T-helper 2 cell treated with Interferon-gamma antibody and Interleukin-4, amounts not matched to agents 5 μg/mL and 100 μg/mL, for 36 hours (primary cell): ENCODE measurements around the gene CTSW.

Experiments
- DNase-seq: peaks from one replicate; pipeline ENCODE4 v3.0.0; 2021; ENCODE audit warnings: low spot score
- H3K27ac Mint-ChIP-seq: one replicate; pipeline ENCODE4 v1.8.0; 2021; ENCODE audit warnings: mild to moderate bottlenecking, mixed read lengths
- H3K27me3 Mint-ChIP-seq: one replicate; pipeline ENCODE4 v1.8.0; 2021; ENCODE audit warnings: low read depth, mixed read lengths
- H3K36me3 Mint-ChIP-seq: one replicate; pipeline ENCODE4 v1.8.0; 2021; ENCODE audit warnings: low read depth, mixed read lengths
- H3K4me1 Mint-ChIP-seq: one replicate; pipeline ENCODE4 v1.8.0; 2021; ENCODE audit warnings: low read depth, mixed read lengths
- H3K4me3 Mint-ChIP-seq: one replicate; pipeline ENCODE4 v1.8.0; 2022; ENCODE audit warnings: mild to moderate bottlenecking, moderate library complexity, mixed read lengths
- H3K9me3 Mint-ChIP-seq: one replicate; pipeline ENCODE4 v1.8.0; 2021; ENCODE audit warnings: mixed read lengths

CTSW gene

GRCh38 chr11:65851811-65852507 lies 27.7 kb upstream of the CTSW start:
- Mint-ChIP-seq H3K9me3 (peaks cover 8% of the 10 kb centered on the region), H3K27me3 (no peaks in the 10 kb centered on the region), H3K4me1 (peaks cover 28% of the 10 kb centered on the region), H3K4me3 (no peak overlapping the region), H3K27ac (peak overlapping the region; percentile 55), H3K36me3 (peaks cover 65% of the 10 kb centered on the region)
- DNase-seq = no peak

- no peak overlapping the region for H3K27ac Mint-ChIP-seq
- no peaks in the 10 kb centered on the region for H3K27me3 Mint-ChIP-seq
- no peak overlapping the region for H3K4me3 Mint-ChIP-seq
- peaks cover 28% of the 10 kb centered on the region for H3K4me1 Mint-ChIP-seq
- no peak for DNase-seq
- peaks cover 8% of the 10 kb centered on the region for H3K9me3 Mint-ChIP-seq
- peaks cover 65% of the 10 kb centered on the region for H3K36me3 Mint-ChIP-seq
These were observed 27.0 kb upstream of the CTSW start for GRCh38 chr11:65852508-65853245.

GRCh38 chr11:65853246-65853979 lies 26.2 kb upstream of the CTSW start:
- Mint-ChIP-seq H3K9me3 (peaks cover 8% of the 10 kb centered on the region), H3K36me3 (peaks cover 66% of the 10 kb centered on the region), H3K4me1 (peaks cover 31% of the 10 kb centered on the region), H3K27ac (no peak overlapping the region), H3K27me3 (no peaks in the 10 kb centered on the region), H3K4me3 (peak overlapping the region; percentile 15)
- no peak for DNase-seq

GRCh38 chr11:65854161-65854592 lies 25.5 kb upstream of the CTSW start:
- peaks cover 8% of the 10 kb centered on the region for H3K9me3 Mint-ChIP-seq
- no peak for DNase-seq
- peaks cover 66% of the 10 kb centered on the region for H3K36me3 Mint-ChIP-seq
- peaks cover 35% of the 10 kb centered on the region for H3K4me1 Mint-ChIP-seq
- H3K27me3 Mint-ChIP-seq = no peaks in the 10 kb centered on the region
- H3K4me3 Mint-ChIP-seq = peak overlapping the region; percentile 71
- no peak overlapping the region for H3K27ac Mint-ChIP-seq

- peak overlapping the region; percentile 91 for H3K4me3 Mint-ChIP-seq
- DNase-seq = no peak
- H3K36me3 Mint-ChIP-seq = peaks cover 64% of the 10 kb centered on the region
- H3K4me1 Mint-ChIP-seq = peaks cover 40% of the 10 kb centered on the region
- H3K27ac Mint-ChIP-seq = peak overlapping the region; percentile 63
- H3K9me3 Mint-ChIP-seq = peaks cover 8% of the 10 kb centered on the region
- H3K27me3 Mint-ChIP-seq = no peaks in the 10 kb centered on the region
These were observed 24.5 kb upstream of the CTSW start for GRCh38 chr11:65854852-65855837.

- Mint-ChIP-seq H3K27me3 (no peaks in the 10 kb centered on the region), H3K36me3 (peaks cover 58% of the 10 kb centered on the region), H3K4me1 (peaks cover 40% of the 10 kb centered on the region), H3K4me3 (peak overlapping the region; percentile 91), H3K9me3 (peaks cover 8% of the 10 kb centered on the region), H3K27ac (peak overlapping the region; percentile 72)
- DNase-seq = no peak
These were observed 23.7 kb upstream of the CTSW start for GRCh38 chr11:65855927-65856363.

- Mint-ChIP-seq H3K4me3 (peak overlapping the region; percentile 91), H3K27ac (peak overlapping the region; percentile 72), H3K9me3 (peaks cover 3% of the 10 kb centered on the region), H3K36me3 (peaks cover 57% of the 10 kb centered on the region), H3K27me3 (no peaks in the 10 kb centered on the region), H3K4me1 (peaks cover 44% of the 10 kb centered on the region)
- DNase-seq = peak; percentile 84
These were observed 22.7 kb upstream of the CTSW start for GRCh38 chr11:65856689-65857499.

GRCh38 chr11:65857500-65857852 lies 22.2 kb upstream of the CTSW start:
- Mint-ChIP-seq H3K4me3 (peak overlapping the region; percentile 91), H3K36me3 (peaks cover 54% of the 10 kb centered on the region), H3K27me3 (no peaks in the 10 kb centered on the region), H3K9me3 (no peaks in the 10 kb centered on the region), H3K27ac (peak overlapping the region; percentile 76), H3K4me1 (peaks cover 45% of the 10 kb centered on the region)
- DNase-seq = no peak

GRCh38 chr11:65857853-65858680 lies 21.6 kb upstream of the CTSW start, which contains the start of gene CFL1:
CFL1 (minus strand) TSS chr11:65858180; CDS start chr11:65858099, 81 bp downstream.
- peak within 1 kb of the TSS; percentile 98 for H3K27ac Mint-ChIP-seq
- H3K4me1 Mint-ChIP-seq = peaks cover 50% of the 10 kb centered on the region
- DNase-seq = peak; percentile 99
- H3K36me3 Mint-ChIP-seq = peaks cover 57% of the 10 kb centered on the region
- H3K9me3 Mint-ChIP-seq = no peaks in the 10 kb centered on the region
- peak within 1 kb of the TSS; percentile 91 for H3K4me3 Mint-ChIP-seq
- no peaks in the 10 kb centered on the region for H3K27me3 Mint-ChIP-seq

- Mint-ChIP-seq H3K36me3 (peaks cover 56% of the 10 kb centered on the region), H3K27ac (peak overlapping the region; percentile 98), H3K9me3 (no peaks in the 10 kb centered on the region), H3K4me3 (peak overlapping the region; percentile 91), H3K4me1 (peaks cover 48% of the 10 kb centered on the region), H3K27me3 (no peaks in the 10 kb centered on the region)
- no peak for DNase-seq
These were observed 21.0 kb upstream of the CTSW start for GRCh38 chr11:65858681-65859087.

GRCh38 chr11:65859095-65859811 lies 20.4 kb upstream of the CTSW start:
- Mint-ChIP-seq H3K36me3 (peaks cover 53% of the 10 kb centered on the region), H3K27me3 (no peaks in the 10 kb centered on the region), H3K9me3 (no peaks in the 10 kb centered on the region), H3K4me3 (peak overlapping the region; percentile 91), H3K4me1 (peaks cover 47% of the 10 kb centered on the region), H3K27ac (peak overlapping the region; percentile 98)
- DNase-seq = peak; percentile 99
